Cardiac muscle cell (in vitro differentiated cells and primary cell): ENCODE data around the gene SPRYD3. TPM values are rescaled to one million over a fixed set of nuclear protein-coding genes. Genes with fewer than 3 reads are reported as not detected.

Experiments used
- DNase-seq, 2 donors: peaks; one replicate each; pipeline versions ENCODE4 v3.0.0 to v3.0.0-alpha.2; 2010 to 2017; ENCODE audit warnings: low read depth in 1 of 2, low spot score in 1 of 2
- H3K27ac ChIP-seq: fragments of 200-600 bp; sonication (generic); 2 replicates; pipeline ENCODE4 v1.5.1; 2016
- H3K27me3 ChIP-seq: fragments of 200-600 bp; sonication (generic); 2 replicates; pipeline ENCODE4 v1.6.0; 2016; ENCODE audit warnings: control low read depth
- H3K36me3 ChIP-seq: fragments of 200-600 bp; sonication (generic); 2 replicates; pipeline ENCODE4 v1.5.1; 2016; ENCODE audit warnings: control low read depth
- H3K4me1 ChIP-seq: fragments of 200-600 bp; sonication (generic); 2 replicates; pipeline ENCODE4 v1.8.1; 2017; ENCODE audit warnings: low read depth, mild to moderate bottlenecking, mixed run types
- H3K4me3 ChIP-seq: fragments of 200-600 bp; sonication (generic); 2 replicates; pipeline ENCODE4 v1.5.1; 2016; ENCODE audit warnings: mild to moderate bottlenecking
- H3K9me3 ChIP-seq: fragments of 200-600 bp; sonication (generic); 2 replicates; pipeline ENCODE4 v1.5.1; 2017; ENCODE audit warnings: low read depth, mild to moderate bottlenecking, control low read depth
- polyA plus RNA-seq: library from polyadenylated mRNA; unstranded; fragments of >200 nt; fragmentation: Nextera tagmentation; extraction: Ambion mirVana; gene quantifications from 2 replicates; pipeline ENCODE4 v1.2.1, GENCODE V29; 2016
- total RNA-seq: library from RNA; depleted of rRNA; stranded (reverse); fragments of >200 nt; gene quantifications from 2 replicates; pipeline ENCODE4 v1.2.3, GENCODE V29; 2016
- TF ChIP-seq, protein P1 (sequence below): IDR thresholded peaks from 2 replicates; pipeline ENCODE4 v1.5.1; 2012; ENCODE audit warnings: low read depth, mild to moderate bottlenecking, low read length

SPRYD3 gene
- total and polyA plus RNA-seq, 2 experiments from 2014 or later: 14.8 to 17.6 TPM

DNA sequence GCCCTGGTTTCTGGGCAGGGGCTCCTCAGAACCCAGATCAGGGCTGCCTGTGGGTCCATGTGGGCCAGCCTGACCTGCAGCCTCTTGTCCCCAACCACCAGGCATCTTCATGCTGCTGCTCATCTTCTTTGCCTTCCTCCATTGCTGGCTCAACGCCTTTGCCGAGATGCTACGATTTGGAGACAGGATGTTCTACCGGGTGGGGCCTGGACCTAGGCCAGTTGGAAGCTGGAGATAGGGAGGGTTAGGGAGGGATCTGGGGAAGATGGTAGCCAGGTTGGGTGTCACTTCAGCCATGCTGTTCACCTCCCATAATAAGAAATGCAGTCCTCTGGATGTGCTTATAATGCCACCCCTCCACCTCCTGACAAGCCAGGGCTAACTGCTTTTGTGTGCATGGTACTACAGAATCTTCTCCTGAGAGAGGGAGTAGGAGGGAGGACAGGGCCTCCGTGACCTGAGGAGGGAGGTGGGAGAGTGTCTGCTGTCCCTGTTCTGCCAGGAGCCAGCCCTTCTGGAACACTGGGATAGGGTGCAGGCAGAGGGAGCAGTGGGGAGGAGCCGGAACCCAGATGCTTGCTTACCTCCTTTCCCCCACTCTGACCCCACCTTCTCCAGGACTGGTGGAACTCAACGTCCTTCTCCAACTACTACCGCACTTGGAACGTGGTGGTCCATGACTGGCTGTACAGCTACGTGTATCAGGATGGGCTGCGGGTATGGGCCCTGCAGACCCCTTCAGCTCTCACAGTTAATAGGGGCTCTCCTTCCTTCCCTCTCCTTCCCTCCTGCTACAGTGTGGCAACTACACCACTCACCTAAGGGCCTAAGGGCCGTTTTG lies 41.7 kb upstream of the SPRYD3 start:
- Histone ChIP-seq H3K4me3 (no peak overlapping the region), H3K27ac (no peak overlapping the region), H3K9me3 (no peaks in the 10 kb centered on the region), H3K4me1 (peaks cover 10% of the 10 kb centered on the region), H3K36me3 (no peaks in the 10 kb centered on the region), H3K27me3 (no peaks in the 10 kb centered on the region)
- DNase-seq: no peak
- TF ChIP-seq, protein P1, sequence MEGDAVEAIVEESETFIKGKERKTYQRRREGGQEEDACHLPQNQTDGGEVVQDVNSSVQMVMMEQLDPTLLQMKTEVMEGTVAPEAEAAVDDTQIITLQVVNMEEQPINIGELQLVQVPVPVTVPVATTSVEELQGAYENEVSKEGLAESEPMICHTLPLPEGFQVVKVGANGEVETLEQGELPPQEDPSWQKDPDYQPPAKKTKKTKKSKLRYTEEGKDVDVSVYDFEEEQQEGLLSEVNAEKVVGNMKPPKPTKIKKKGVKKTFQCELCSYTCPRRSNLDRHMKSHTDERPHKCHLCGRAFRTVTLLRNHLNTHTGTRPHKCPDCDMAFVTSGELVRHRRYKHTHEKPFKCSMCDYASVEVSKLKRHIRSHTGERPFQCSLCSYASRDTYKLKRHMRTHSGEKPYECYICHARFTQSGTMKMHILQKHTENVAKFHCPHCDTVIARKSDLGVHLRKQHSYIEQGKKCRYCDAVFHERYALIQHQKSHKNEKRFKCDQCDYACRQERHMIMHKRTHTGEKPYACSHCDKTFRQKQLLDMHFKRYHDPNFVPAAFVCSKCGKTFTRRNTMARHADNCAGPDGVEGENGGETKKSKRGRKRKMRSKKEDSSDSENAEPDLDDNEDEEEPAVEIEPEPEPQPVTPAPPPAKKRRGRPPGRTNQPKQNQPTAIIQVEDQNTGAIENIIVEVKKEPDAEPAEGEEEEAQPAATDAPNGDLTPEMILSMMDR: no peak

DNA sequence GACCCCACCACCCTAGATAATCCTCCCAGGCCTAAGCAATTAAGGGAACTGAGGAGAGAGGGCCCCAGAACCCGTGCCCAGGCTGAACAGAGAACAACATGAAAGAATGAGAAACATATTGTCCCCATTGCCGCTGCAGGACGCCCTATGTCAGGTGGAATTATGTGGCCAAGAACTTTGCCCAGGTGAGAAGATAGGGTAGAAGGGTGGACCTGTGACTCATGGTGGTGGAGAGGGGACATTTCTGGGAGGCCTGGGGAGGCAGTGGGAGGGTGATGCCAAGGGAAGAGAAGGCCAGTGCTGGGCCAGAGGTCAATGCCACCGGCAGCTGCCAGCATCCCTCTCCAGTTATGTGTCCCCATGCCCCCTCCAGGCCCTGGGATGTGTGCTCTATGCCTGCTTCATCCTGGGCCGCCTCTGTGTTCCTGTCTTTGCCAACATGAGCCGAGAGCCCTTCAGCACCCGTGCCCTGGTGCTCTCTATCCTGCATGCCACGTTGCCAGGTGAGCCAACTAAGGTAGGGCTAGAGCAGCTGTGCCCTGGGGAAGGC lies 39.6 kb upstream of the SPRYD3 start:
- peaks cover 12% of the 10 kb centered on the region for H3K4me1 ChIP-seq
- H3K27me3 ChIP-seq: no peaks in the 10 kb centered on the region
- DNase-seq: no peak
- H3K36me3 ChIP-seq: no peaks in the 10 kb centered on the region
- H3K4me3 ChIP-seq: no peak overlapping the region
- H3K27ac ChIP-seq: no peak overlapping the region
- TF ChIP-seq, protein P1: no peak
- H3K9me3 ChIP-seq: no peaks in the 10 kb centered on the region

DNA sequence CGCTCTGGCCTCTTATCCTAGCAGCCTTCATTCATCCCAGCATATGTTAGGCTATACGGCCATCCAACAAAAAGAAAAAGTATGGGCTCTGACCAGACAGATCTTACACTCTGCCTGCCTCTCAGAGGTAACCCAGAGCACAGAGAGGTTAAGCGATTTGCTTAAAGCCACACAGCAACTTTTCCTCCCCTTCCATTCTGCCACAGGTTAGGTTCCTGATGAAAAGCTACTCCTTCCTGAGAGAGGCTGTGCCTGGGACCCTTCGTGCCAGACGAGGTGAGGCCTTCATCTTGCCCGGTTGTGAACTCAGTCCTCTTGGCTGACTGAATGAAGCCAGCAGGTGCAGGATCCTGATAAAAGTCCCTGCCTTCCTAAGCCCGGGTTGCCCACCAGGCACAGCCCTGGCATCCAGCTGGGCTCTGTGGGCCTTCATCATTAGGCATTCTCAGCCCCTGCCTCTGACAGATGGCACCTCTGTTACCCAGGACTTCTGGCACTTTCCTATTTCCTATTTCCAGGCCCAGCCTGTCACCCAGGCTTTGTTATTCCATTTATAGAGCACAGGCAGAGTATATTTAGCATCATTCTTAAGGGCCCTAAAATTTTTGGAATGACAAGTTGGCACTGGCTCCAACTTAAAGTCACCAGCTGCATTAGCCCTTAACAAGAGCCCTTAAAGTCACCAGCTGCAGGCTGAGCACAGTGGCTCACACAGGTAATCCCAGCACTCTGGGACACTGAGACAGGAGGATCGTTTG lies 36.9 kb upstream of the SPRYD3 start:
- Histone ChIP-seq H3K36me3 (no peaks in the 10 kb centered on the region), H3K27ac (peak overlapping the region; percentile 72), H3K4me3 (no peak overlapping the region), H3K27me3 (no peaks in the 10 kb centered on the region), H3K9me3 (no peaks in the 10 kb centered on the region), H3K4me1 (peaks cover 12% of the 10 kb centered on the region)
- TF ChIP-seq, protein P1: no peak
- DNase-seq: peak in 1 of 2 donors; percentile 68

DNA sequence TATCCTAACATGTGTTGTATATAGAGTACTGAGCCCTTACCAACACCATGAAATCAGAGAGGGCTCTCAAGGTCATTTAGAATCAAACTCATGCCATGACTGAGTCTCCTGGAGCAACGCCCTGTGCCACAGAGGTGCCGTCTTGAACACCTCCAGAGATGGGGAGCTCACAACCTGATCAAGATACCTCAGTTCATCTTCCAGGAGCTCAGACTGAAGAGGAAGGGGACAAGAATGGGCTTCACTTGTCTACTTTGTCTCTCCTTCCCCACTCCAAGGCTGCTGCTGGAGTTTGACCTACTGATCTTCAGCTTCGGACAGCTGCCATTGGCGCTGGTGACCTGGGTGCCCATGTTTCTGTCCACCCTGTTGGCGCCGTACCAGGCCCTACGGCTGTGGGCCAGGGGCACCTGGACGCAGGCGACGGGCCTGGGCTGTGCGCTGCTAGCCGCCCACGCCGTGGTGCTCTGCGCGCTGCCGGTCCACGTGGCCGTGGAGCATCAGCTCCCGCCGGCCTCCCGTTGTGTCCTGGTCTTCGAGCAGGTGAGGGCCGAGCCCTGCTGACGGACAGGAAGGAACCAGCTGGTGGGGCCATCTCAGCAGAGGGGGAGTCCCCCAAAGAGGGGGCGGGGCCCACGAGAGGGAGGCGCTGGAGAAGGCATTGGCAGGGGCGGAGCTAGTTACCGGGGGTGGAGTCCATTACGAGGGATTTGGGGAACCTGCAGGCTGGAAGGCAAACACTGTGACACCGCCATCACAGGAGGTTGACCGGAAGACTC lies 36.1 kb upstream of the SPRYD3 start:
- H3K4me1 ChIP-seq: peaks cover 12% of the 10 kb centered on the region
- H3K4me3 ChIP-seq: no peak overlapping the region
- TF ChIP-seq, protein P1: no peak
- H3K9me3 ChIP-seq: no peaks in the 10 kb centered on the region
- peak overlapping the region; percentile 60 for H3K27ac ChIP-seq
- DNase-seq: no peak
- no peaks in the 10 kb centered on the region for H3K27me3 ChIP-seq
- H3K36me3 ChIP-seq: no peaks in the 10 kb centered on the region

DNA sequence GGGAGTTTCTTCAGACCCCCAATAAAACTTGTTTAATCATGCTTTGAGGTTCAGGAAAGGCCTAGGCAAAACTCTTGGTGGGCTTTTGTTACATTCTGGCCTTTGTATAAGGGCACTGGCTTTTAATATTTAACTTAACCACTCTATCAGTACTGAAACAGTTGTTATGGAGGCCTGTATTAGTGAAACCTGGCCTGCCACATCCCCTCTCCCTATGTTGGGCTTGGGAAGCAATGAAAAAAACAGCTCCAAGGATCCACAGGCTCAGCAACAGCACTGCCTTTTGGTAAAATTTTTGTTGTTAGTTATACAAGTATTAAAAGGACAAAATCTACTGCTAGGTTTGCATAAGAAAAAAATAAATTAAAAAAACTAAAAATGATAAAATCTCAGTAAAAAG lies 34.8 kb upstream of the SPRYD3 start:
- DNase-seq: no peak
- Histone ChIP-seq H3K4me3 (no peak overlapping the region), H3K36me3 (no peaks in the 10 kb centered on the region), H3K27ac (peak overlapping the region; percentile 2), H3K4me1 (peaks cover 12% of the 10 kb centered on the region), H3K27me3 (no peaks in the 10 kb centered on the region), H3K9me3 (no peaks in the 10 kb centered on the region)
- TF ChIP-seq, protein P1: no peak
